Psoas muscle (tissue), 8 donors: ENCODE measurements around the gene NPL. TPM values are rescaled to one million over a fixed set of nuclear protein-coding genes. Genes with fewer than 3 reads are reported as not detected.

Source experiments
- ATAC-seq, 4 donors: fragments of 200-7000 bp; cut with Tn5 transposase; one replicate each; pipeline ENCODE4 v1.9.1; 2020; ENCODE audit warnings: moderate library complexity in 3 of 4, mild to moderate bottlenecking in 2 of 4
- DNase-seq, 2 donors: peaks; one replicate each; pipeline ENCODE4 v3.0.0-alpha.2; 2020
- H3K27ac ChIP-seq: fragments of 200-600 bp; one replicate; pipeline ENCODE4 v1.8.0; 2022
- H3K27me3 ChIP-seq, 3 donors: fragments of 200-600 bp in 1 of 3; one replicate each; pipeline versions ENCODE4 v1.6.1 to v1.8.0; 2013 to 2022; ENCODE audit warnings: low read length in 2 of 3, mild to moderate bottlenecking in 2 of 3, moderate library complexity in 1 of 3; ENCODE audit not compliant: insufficient read depth in 3 of 3
- H3K36me3 ChIP-seq, 2 donors: fragments of 200-600 bp in 1 of 2; one replicate each; pipeline versions ENCODE4 v1.6.1 to v1.8.0; 2013 to 2022; ENCODE audit warnings: low read depth in 1 of 2, mild to moderate bottlenecking in 1 of 2, moderate library complexity in 1 of 2; ENCODE audit not compliant: insufficient read depth in 1 of 2
- H3K4me1 ChIP-seq: fragments of 200-600 bp; one replicate; pipeline ENCODE4 v1.8.0; 2022
- H3K4me3 ChIP-seq: fragments of 200-600 bp; one replicate; pipeline ENCODE4 v1.8.0; 2022; ENCODE audit warnings: mild to moderate bottlenecking
- H3K9me3 ChIP-seq: fragments of 200-600 bp; one replicate; pipeline ENCODE4 v1.8.0; 2022
- CTCF ChIP-seq: fragments of 200-600 bp; IDR thresholded peaks from one replicate; pipeline ENCODE4 v1.8.0; 2022; ENCODE audit warnings: antibody characterized with exemption
- WGBS, 3 donors: extraction: QIAGEN DNeasy Blood & Tissue Kit; methylation state at CpG; one replicate each; pipeline versions ENCODE4 v1.1.6 to v1.1.7; 2013; 5-methylcytosine and 5-hydroxymethylcytosine counted together
- intact Hi-C, 2 donors: fragments of 100-400 bp; cut with DNase I; formaldehyde crosslinking; loops; one replicate each; pipeline versions ENCODE4 v1.11.0 to v1.14.2; 2022
- polyA plus RNA-seq, 3 donors: library from polyadenylated mRNA; stranded (reverse); fragments of 200-250 nt; gene quantifications; one replicate each; pipeline ENCODE4 v1.2.3, GENCODE V29; 2013
- total RNA-seq, 4 donors: library from RNA; stranded (reverse); fragmentation: NEBNext Ultra II Directional in 2 of 4; extraction: Animal tissue kit (Norgen Biotek cat#: 25700) in 2 of 4; gene quantifications; one replicate each; pipeline versions ENCODE4 v1.2.1 to v1.2.4, GENCODE V29; 2021 to 2023
- donor health status: healthy with polysubstance abuse.
- donor health status: DM: no; HTN: no; CAD: no; lungs with moderate emphysema.
- donor health status: Bipolar disorder and iron deficiency.
- donor health status: healthy.
- donor health status: DM: yes; HTN: yes; CAD: no.
- donor health status: DM: no; HTN: no; CAD: no.
- donor health status: DM: no; HTN: no; CAD: no.
- donor health status: DM: yes; HTN: yes; CAD: no.

The NPL gene
- total and polyA plus RNA-seq, 7 donors, result 2.2 to 6.7 (median 4.3) TPM

GRCh38 chr1:182855911-182856310 is 66.3 kb downstream of the NPL start:
- ATAC-seq (no peak), DNase-seq (no peak)
- 66 to 77% (median 66%) methylated on average over 4 of the region's 4 CpGs for WGBS, 3 donors
- no peak for TF ChIP-seq CTCF
- no peak overlapping the region for H3K27ac ChIP-seq
- no peaks in the 10 kb centered on the region for H3K4me1 ChIP-seq
- peaks cover 34 to 98% of the 10 kb centered on the region in 2 donors for H3K36me3 ChIP-seq
- H3K4me3 ChIP-seq, result no peak overlapping the region
- intact Hi-C loops, result no loop called here
- no peaks in the 10 kb centered on the region for H3K27me3 ChIP-seq
- H3K9me3 ChIP-seq, result no peaks in the 10 kb centered on the region

- 96 to 98% (median 96%) methylated on average over 3 of the region's 3 CpGs for WGBS, 3 donors
- DNase-seq (no peak), ATAC-seq (no peak)
- Histone ChIP-seq H3K27ac (no peak overlapping the region), H3K9me3 (no peaks in the 10 kb centered on the region), H3K4me1 (no peaks in the 10 kb centered on the region), H3K4me3 (no peak overlapping the region), H3K36me3 (peaks cover 31 to 100% of the 10 kb centered on the region in 2 donors), H3K27me3 (no peaks in the 10 kb centered on the region)
- no peak for TF ChIP-seq CTCF
- intact Hi-C loops, result no loop called here
These were observed 67.6 kb downstream of the NPL start for GRCh38 chr1:182857212-182857611.

GRCh38 chr1:182860658-182861057 is 71.1 kb downstream of the NPL start:
- no peak for TF ChIP-seq CTCF
- H3K4me3 ChIP-seq, result no peak overlapping the region
- no peaks in the 10 kb centered on the region for H3K27me3 ChIP-seq
- intact Hi-C loops, result loop anchor here in 1 of 2 donors (10.0 kb wide), 1 partner anchor 674 kb away; no protein-coding TSS in a partner anchor
- H3K27ac ChIP-seq, result no peak overlapping the region
- no peaks in the 10 kb centered on the region for H3K4me1 ChIP-seq
- no peak for ATAC-seq
- peaks cover 15 to 100% of the 10 kb centered on the region in 2 donors for H3K36me3 ChIP-seq
- DNase-seq, result no peak
- WGBS, 3 donors, result 88 to 91% (median 89%) methylated on average over 4 of the region's 4 CpGs
- no peaks in the 10 kb centered on the region for H3K9me3 ChIP-seq

GRCh38 chr1:182861994-182862393 is 72.4 kb downstream of the NPL start:
- DNase-seq (no peak), ATAC-seq (no peak)
- Histone ChIP-seq H3K27ac (no peak overlapping the region), H3K9me3 (no peaks in the 10 kb centered on the region), H3K36me3 (peaks cover 12 to 100% of the 10 kb centered on the region in 2 donors), H3K27me3 (no peaks in the 10 kb centered on the region), H3K4me1 (no peaks in the 10 kb centered on the region), H3K4me3 (no peak overlapping the region)
- TF ChIP-seq CTCF, result no peak
- intact Hi-C loops, result loop anchor here in 1 of 2 donors (10.0 kb wide), 1 partner anchor 673 kb away; no protein-coding TSS in a partner anchor
- 95 to 97% (median 95%) methylated on average over 2 of the region's 2 CpGs for WGBS, 3 donors

- H3K36me3 ChIP-seq, result peaks cover 10 to 100% of the 10 kb centered on the region in 2 donors
- no peaks in the 10 kb centered on the region for H3K4me1 ChIP-seq
- H3K27me3 ChIP-seq, result no peaks in the 10 kb centered on the region
- H3K27ac ChIP-seq, result no peak overlapping the region
- H3K4me3 ChIP-seq, result no peak overlapping the region
- 88 to 93% (median 92%) methylated on average over 1 of the region's 1 CpG for WGBS, 3 donors
- no peak for DNase-seq
- no peaks in the 10 kb centered on the region for H3K9me3 ChIP-seq
- TF ChIP-seq CTCF, result no peak
- no peak for ATAC-seq
- intact Hi-C loops, result loop anchor here in 1 of 2 donors (10.0 kb wide), 1 partner anchor 672 kb away; no protein-coding TSS in a partner anchor
These were observed 73.3 kb downstream of the NPL start for GRCh38 chr1:182862827-182863226.
